HG03095 (cell line): ENCODE measurements around the gene RPP25L.
"Not testable (repeated sequence)": the region's sequence is repeated elsewhere in the genome, so short reads cannot be mapped to it uniquely, and the experiment has no call there.

Experiments
- ATAC-seq: cut with Tn5 transposase; IDR thresholded peaks from one replicate; pipeline ENCODE4 v1.9.1; 2021; ENCODE audit warnings: moderate library complexity; ENCODE audit not compliant: unreplicated experiment

The RPP25L gene, protein sequence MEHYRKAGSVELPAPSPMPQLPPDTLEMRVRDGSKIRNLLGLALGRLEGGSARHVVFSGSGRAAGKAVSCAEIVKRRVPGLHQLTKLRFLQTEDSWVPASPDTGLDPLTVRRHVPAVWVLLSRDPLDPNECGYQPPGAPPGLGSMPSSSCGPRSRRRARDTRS

DNA sequence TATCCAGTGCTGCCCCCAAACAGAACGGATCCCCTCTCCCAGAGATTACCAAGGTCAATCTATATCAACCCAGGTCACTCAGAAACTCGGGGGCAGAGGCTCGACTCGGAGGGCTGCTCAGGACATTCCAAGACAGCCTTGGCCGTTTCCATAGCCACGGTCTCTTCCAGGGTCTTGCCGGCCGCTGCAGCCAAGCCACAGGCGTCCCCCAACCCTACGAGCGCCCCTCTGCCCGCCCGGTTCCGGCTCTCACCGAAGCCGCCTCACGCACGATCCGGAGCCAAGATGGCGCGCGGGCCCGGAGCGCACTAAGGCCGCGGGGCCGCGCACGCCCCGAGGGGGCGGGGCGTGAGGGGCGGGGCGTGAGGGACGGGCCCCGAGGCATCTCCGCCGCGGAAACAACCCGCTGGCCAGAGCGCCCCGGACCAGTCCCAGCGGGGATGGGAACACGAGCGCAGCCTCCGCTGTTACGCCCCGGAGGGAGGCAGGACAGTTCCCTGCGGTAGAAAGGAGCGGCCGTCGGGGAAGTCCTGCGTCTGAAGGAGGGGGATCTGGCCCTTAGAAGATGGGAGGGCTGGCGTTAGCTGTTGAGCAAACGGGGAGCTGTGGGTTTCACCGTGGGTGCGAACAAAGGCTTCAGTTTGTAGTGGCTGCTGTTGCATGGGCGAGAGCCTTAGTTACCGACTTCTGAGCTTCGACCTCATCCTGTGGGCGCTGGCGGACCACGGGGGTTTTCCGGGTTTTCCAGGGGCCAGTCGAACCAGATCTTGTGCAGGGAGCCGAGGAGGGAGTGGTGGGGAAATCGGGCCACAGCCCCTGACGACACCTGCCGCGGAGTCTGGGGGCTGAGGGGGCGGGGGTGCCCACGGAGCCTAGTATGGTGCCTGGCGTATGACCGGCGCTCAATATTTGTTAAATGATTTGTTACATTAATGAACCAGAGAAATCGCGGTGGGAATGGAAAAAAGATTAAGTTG, at the start of gene RPP25L:
RPP25L (minus strand) TSS at position 287 of the 977 bp plus-strand sequence. CDS start 801 bp downstream, outside the sequence.
- peak; percentile 88 for ATAC-seq

- no peak for ATAC-seq
These were observed 47.8 kb upstream of the RPP25L start for GRCh38 chr9:34659592-34660253.

DNA sequence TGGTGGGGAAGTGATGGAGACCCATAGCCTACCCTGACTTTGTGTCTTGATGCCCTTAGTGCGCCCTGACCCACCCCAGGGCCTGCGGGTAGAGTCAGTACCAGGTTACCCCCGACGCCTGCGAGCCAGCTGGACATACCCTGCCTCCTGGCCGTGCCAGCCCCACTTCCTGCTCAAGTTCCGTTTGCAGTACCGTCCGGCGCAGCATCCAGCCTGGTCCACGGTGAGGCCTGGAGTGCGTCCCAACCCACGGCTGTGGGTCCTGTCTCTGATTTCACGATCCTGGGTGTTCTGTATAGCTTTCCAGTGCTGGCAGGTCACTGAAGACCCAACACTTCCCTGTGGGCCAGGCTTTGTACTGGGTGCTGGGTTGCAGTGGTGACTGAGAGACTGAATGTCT, 46.6 kb upstream of the RPP25L start:
- ATAC-seq = no peak

DNA sequence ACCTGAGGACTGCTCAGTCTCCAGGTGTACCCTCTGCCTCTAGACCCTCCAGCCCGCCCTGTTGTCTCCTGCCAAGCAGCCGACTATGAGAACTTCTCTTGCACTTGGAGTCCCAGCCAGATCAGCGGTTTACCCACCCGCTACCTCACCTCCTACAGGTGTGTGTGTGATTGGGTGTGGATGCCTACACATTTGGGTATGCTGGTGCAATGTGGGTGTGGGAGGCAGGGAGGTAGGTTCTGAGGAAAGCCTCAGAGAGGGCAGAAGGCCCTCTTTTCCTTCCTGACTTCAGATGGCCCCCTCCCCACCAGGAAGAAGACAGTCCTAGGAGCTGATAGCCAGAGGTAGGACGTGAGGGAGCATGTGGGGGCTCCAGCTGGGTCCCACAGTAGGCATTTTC, 45.1 kb upstream of the RPP25L start:
- no peak for ATAC-seq

- ATAC-seq = no peak
These were observed 43.5 kb upstream of the RPP25L start for GRCh38 chr9:34655394-34655793.

GRCh38 chr9:34654323-34655051, 42.6 kb upstream of the RPP25L start:
- no peak for ATAC-seq

GRCh38 chr9:34653151-34654072, 41.5 kb upstream of the RPP25L start:
- no peak for ATAC-seq

GRCh38 chr9:34652602-34653000, 40.7 kb upstream of the RPP25L start:
- no peak for ATAC-seq

DNA sequence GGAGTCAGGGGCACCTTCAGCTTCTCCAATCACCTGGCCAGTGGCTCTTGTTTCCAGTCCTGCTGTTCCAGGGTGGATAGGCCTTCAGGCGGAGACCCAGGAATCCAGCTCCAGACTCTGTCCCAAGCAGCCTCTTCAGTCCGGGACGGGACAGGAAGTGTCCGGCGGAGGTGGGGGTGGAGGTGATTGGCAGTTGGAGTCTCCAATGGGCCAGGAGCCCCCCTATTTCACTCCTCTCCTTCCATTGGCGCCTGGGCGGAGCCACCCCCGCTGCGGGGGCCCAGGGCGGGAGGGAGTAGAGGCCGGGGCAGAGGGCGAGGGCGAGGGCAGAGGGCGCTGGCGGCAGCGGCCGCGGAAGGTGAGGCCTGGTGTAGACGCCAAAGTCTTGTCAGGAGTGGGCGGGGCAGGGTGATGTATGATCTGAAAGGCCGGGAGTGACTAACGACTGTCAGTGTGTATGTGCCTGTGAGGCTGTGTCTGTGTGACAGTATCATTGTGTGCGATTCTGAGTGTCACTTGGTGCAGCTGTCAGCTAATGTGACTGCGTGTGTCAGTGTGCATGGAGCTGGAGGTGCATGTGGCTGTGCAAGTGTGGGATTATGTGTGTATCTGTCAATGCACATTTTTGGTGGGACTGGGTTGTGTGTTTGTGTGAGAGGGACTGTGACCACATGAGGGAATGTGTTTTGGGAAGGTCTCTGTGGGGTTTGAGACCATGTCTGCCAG, 40.1 kb upstream of the RPP25L start, which contains the start of gene IL11RA:
IL11RA (plus strand) TSS at position 310 of the 726 bp plus-strand sequence. CDS start 3,033 bp downstream, outside the sequence.
- ATAC-seq = no peak

DNA sequence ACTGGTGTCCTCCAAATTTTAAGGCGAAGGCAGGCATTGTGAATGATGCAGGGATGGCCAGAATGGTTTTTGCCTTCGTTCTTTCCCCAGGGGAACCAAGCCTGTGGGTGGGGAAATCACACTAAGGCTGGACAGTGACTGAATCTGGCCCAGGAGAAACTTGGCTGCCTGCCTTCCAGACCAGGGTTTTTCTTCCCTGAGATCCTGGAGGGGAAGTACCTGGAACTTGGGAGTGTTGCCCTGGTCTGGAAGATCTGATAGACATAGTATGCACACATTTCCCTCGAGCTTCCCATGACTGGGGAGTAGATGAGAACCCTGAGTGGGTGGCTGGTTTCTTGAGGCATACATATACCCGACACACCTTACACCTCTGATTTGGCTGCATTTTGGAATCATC, 39.4 kb upstream of the RPP25L start:
- ATAC-seq = no peak

- no peak for ATAC-seq
These were observed 38.9 kb upstream of the RPP25L start for GRCh38 chr9:34650816-34651215.

GRCh38 chr9:34648673-34649072, 36.8 kb upstream of the RPP25L start:
- no peak for ATAC-seq

- no peak for ATAC-seq
These were observed 35.8 kb upstream of the RPP25L start for GRCh38 chr9:34647651-34648050.

GRCh38 chr9:34647084-34647403, 35.1 kb upstream of the RPP25L start:
- ATAC-seq = peak; percentile 24

GRCh38 chr9:34646211-34647083, 34.5 kb upstream of the RPP25L start, which contains the start of gene GALT:
TSS of gene GALT (plus strand) at chr9:34646675. CDS start at chr9:34646705, 30 bp downstream.
- ATAC-seq = peak; percentile 85

DNA sequence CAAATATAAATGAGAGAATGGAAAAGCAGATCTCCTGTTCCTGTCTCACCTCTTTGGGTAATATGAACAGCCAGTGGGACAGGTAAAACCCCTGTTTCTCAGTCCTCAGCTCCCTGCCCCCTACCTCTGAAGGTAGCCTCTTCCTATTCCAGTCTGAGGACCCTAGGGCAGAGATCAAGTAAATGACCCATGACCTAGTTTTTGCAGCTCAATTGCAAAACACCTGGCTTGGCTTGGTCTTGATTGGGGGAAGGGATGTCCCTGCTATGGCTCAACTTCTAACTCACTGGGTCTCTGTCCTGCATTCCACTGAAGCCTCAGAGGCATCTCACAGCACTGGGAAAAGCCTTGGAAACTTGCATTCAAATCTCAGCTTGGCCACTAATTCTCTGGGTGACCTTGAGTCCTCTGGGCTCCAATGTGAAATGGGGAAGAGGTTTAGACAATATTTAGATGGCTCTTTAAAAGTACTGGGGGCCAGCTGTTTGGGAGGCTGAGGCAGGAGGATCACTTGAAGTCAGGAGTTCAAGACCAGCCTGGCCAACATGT, 32.9 kb upstream of the RPP25L start:
- no peak for ATAC-seq

- ATAC-seq = no peak
These were observed 30.8 kb upstream of the RPP25L start for GRCh38 chr9:34642679-34643078.

- ATAC-seq = not testable (repeated sequence)
These were observed 27.4 kb upstream of the RPP25L start for GRCh38 chr9:34639322-34639721.
